ENCODE results near the gene RIPOR1.

Gene RIPOR1

GRCh38 chr16:67558859-67559258, 30.2 kb downstream of the RIPOR1 start:
- DNase-seq (ENCODE audit: low read depth): no peak

GRCh38 chr16:67560827-67561342, 32.3 kb downstream of the RIPOR1 start:
- DNase-seq (ENCODE audit: low read depth): no peak

GRCh38 chr16:67561501-67561823, 32.8 kb downstream of the RIPOR1 start:
- no peak for DNase-seq (ENCODE audit: low read depth)

GRCh38 chr16:67561824-67562525, 33.3 kb downstream of the RIPOR1 start:
- DNase-seq (ENCODE audit: low read depth): peak; percentile 95

- peak; percentile 77 for DNase-seq (ENCODE audit: low read depth)
Measured at GRCh38 chr16:67562526-67562917, 33.9 kb downstream of the RIPOR1 start, which contains the start of gene CTCF. Gene CTCF (plus strand): TSS chr16:67562526. CDS start chr16:67610833, 48,307 bp downstream.

GRCh38 chr16:67562918-67563707, 34.5 kb downstream of the RIPOR1 start:
- peak; percentile 50 for DNase-seq (ENCODE audit: low read depth)

- no peak for DNase-seq (ENCODE audit: low read depth)
Measured at GRCh38 chr16:67563708-67564468, 35.3 kb downstream of the RIPOR1 start.

GRCh38 chr16:67565470-67566100, 37.0 kb downstream of the RIPOR1 start:
- DNase-seq (ENCODE audit: low read depth): no peak

GRCh38 chr16:67571464-67571863, 42.8 kb downstream of the RIPOR1 start:
- DNase-seq (ENCODE audit: low read depth): no peak

- no peak for DNase-seq (ENCODE audit: low read depth)
Measured at GRCh38 chr16:67571981-67572431, 43.4 kb downstream of the RIPOR1 start.

GRCh38 chr16:67579686-67580085, 51.1 kb downstream of the RIPOR1 start:
- no peak for DNase-seq (ENCODE audit: low read depth)

- DNase-seq (ENCODE audit: low read depth): no peak
Measured at GRCh38 chr16:67580202-67580601, 51.6 kb downstream of the RIPOR1 start.

GRCh38 chr16:67593288-67593687, 64.7 kb downstream of the RIPOR1 start:
- DNase-seq (ENCODE audit: low read depth): no peak

GRCh38 chr16:67593701-67594100, 65.1 kb downstream of the RIPOR1 start:
- no peak for DNase-seq (ENCODE audit: low read depth)

- no peak for DNase-seq (ENCODE audit: low read depth)
Measured at GRCh38 chr16:67594256-67594915, 65.8 kb downstream of the RIPOR1 start.

GRCh38 chr16:67594956-67595355, 66.3 kb downstream of the RIPOR1 start:
- no peak for DNase-seq (ENCODE audit: low read depth)

Measured in activated T-helper 9 cell treated with anti-CD3 and anti-CD28 coated beads, Interleukin-2, amount 50 U/mL, for 16 hours (primary cell).